HT1080 (cell line): ENCODE data around the gene PPP2R1B. TPM values are rescaled to one million over a fixed set of nuclear protein-coding genes. Genes with fewer than 3 reads are reported as not detected.
"Not testable (repeated sequence)": the region's sequence is repeated elsewhere in the genome, so short reads cannot be mapped to it uniquely, and the experiment has no call there.

Source experiments
- DNase-seq: peaks from one replicate; pipeline ENCODE4 v3.0.0-alpha.2; 2015; ENCODE audit warnings: low read depth
- total RNA-seq: library from RNA; depleted of rRNA; stranded (reverse); fragments of >200 nt; shearing (Covaris generic); gene quantifications from 2 replicates; pipeline ENCODE4 v1.2.3, GENCODE V29; 2014

The PPP2R1B gene
- total RNA-seq, 1 experiment from 2014 or later: 33.9 TPM

GRCh38 chr11:111784311-111784710, 18.1 kb upstream of the PPP2R1B start:
- DNase-seq: not testable (repeated sequence)

- no peak for DNase-seq
Measured at GRCh38 chr11:111782109-111782741, 16.0 kb upstream of the PPP2R1B start.

GRCh38 chr11:111779118-111779517, 12.9 kb upstream of the PPP2R1B start:
- no peak for DNase-seq

- DNase-seq: no peak
Measured at GRCh38 chr11:111778047-111778558, 11.9 kb upstream of the PPP2R1B start.

- peak; percentile 63 for DNase-seq
Measured at GRCh38 chr11:111777094-111778046, 11.2 kb upstream of the PPP2R1B start.

GRCh38 chr11:111776398-111777093, 10.4 kb upstream of the PPP2R1B start:
- DNase-seq: no peak

GRCh38 chr11:111774955-111775710, 8.9 kb upstream of the PPP2R1B start:
- DNase-seq: no peak

- no peak for DNase-seq
Measured at GRCh38 chr11:111772535-111772934, 6.3 kb upstream of the PPP2R1B start.

- not testable (repeated sequence) for DNase-seq
Measured at GRCh38 chr11:111771205-111771604, 5.0 kb upstream of the PPP2R1B start.

GRCh38 chr11:111770581-111771134, 4.5 kb upstream of the PPP2R1B start:
- no peak for DNase-seq

- DNase-seq: no peak
Measured at GRCh38 chr11:111766834-111767142, 599 bp upstream of the PPP2R1B start.

- DNase-seq: peak; percentile 17
Measured at GRCh38 chr11:111765320-111765983, 737 bp downstream of the PPP2R1B start.

- peak; percentile 7 for DNase-seq
Measured at GRCh38 chr11:111764621-111765020, 1.6 kb downstream of the PPP2R1B start.

GRCh38 chr11:111762981-111763643, 3.1 kb downstream of the PPP2R1B start:
- DNase-seq: no peak

- no peak for DNase-seq
Measured at GRCh38 chr11:111762526-111762925, 3.7 kb downstream of the PPP2R1B start.

- DNase-seq: no peak
Measured at GRCh38 chr11:111761036-111761435, 5.2 kb downstream of the PPP2R1B start.

- no peak for DNase-seq
Measured at GRCh38 chr11:111759778-111760407, 6.3 kb downstream of the PPP2R1B start.

- DNase-seq: no peak
Measured at GRCh38 chr11:111759376-111759775, 6.8 kb downstream of the PPP2R1B start.

- DNase-seq: no peak
Measured at GRCh38 chr11:111756097-111756496, 10.1 kb downstream of the PPP2R1B start.
